GM21786 (cell line): ENCODE results near the gene RANBP1.

ENCODE experiments used
- ATAC-seq: cut with Tn5 transposase; IDR thresholded peaks from one replicate; pipeline ENCODE4 v1.9.1; 2021; ENCODE audit not compliant: unreplicated experiment

The RANBP1 gene

DNA sequence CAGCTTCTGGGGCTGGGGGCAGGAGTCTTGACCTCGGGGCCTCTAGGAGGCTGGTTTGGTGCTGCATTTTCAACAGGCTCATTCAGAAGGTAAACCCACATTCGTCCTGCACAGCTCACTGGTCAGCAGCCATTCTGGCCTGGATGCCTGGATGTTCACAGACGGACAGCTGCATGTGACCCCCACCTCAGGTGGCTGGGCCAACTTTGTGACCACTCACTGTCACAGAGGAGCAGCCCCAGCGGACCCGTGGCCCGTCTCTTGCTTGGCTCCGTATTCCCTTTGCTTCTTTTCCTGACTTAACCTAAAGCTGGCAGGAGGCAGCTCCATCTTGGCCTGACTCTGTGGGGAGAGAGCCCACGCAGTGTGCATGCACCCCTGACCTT is 27.6 kb upstream of the RANBP1 start:
- no peak for ATAC-seq

DNA sequence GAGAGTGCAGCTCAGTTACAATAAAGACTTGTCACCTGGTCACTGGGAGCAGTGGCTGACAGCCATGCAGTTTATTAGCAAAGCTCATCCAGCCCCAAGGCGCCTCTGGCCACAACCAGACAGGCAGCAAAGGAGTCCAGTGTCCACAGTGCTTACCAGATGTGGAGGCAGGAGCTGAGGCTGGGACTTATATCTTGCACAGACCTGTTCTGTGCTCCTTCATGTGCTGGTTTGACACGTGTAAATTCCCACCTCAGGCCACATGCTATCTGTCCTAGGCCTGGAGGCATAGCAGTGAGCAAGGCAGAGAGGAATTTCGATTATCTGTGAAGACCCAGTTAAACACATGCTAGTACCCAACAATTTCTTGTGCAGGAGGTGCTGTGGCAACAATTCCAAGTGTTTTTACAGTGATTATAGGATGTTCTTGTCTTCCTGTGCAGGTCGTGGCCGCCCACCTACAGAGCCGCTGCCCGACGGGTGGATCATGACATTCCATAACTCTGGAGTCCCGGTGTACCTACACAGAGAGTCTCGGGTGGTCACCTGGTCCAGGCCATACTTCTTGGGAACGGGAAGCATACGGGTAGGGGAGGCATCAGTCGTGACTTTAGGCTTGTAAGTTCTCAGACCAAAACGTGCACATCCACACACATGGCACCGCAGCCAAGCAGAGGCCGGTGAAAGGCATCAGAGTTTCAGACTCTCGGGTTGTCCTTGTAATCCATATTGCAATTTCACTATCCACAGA is 26.5 kb upstream of the RANBP1 start:
- ATAC-seq: no peak

DNA sequence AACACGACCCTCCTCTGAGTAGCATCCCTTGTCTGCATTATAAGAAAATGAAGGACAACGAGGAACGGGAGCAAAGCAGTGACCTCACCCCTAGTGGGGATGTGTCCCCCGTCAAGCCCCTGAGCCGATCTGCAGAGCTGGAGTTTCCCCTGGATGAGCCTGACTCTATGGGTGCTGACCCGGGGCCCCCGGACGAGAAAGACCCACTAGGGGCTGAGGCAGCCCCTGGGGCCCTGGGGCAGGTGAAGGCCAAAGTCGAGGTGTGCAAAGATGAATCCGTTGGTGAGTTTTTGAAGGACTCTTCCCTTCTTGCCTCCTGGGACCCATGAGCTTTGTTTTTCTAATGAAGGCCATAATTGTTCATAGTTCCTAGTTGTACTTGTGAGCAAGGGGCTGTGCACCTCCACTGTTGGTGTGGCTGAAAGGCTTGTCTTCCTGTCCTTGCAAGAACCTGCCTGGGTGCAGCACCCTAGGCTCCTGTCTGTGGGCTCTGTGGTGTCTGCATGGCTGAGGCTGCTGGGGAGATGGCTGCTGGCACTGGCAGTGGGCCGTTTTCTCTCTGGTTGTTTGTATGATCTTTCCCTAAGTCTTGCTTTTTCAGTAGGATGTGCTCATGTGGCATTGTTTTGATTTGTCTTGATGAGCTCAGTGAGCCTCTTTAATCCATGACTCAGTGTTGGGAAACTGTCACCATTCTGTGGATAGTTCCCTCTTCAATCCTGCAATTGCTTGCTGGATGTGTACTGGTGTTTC is 25.8 kb upstream of the RANBP1 start:
- no peak for ATAC-seq

GRCh38 chr22:20090730-20091240 is 25.1 kb upstream of the RANBP1 start:
- ATAC-seq: no peak

GRCh38 chr22:20091690-20092476 is 24.0 kb upstream of the RANBP1 start:
- no peak for ATAC-seq

DNA sequence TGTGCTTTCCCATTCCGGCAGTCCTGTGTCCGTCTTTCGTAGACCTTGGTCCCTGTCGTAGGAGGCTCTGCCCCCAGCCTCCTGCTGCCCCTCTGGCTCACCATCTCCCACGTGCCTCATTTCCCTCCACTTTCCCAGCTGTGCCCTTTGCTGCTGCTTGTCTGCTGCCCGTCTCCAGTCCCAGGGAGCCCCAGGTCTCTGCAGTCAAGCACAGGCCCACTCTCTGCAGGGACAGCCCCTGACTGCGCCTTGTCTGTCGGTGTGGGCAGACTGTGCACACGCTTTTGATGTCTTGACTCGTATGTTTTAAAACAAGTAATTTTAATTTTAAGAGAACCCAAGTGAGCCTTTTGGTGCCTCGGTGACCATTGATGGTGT is 23.4 kb upstream of the RANBP1 start:
- no peak for ATAC-seq

- no peak for ATAC-seq
Observed at GRCh38 chr22:20093418-20094196, 22.3 kb upstream of the RANBP1 start.

GRCh38 chr22:20094197-20094807 is 21.6 kb upstream of the RANBP1 start:
- ATAC-seq: no peak

- no peak for ATAC-seq
Observed at GRCh38 chr22:20095521-20095920, 20.4 kb upstream of the RANBP1 start.

- no peak for ATAC-seq
Observed at GRCh38 chr22:20096574-20097420, 19.1 kb upstream of the RANBP1 start.

DNA sequence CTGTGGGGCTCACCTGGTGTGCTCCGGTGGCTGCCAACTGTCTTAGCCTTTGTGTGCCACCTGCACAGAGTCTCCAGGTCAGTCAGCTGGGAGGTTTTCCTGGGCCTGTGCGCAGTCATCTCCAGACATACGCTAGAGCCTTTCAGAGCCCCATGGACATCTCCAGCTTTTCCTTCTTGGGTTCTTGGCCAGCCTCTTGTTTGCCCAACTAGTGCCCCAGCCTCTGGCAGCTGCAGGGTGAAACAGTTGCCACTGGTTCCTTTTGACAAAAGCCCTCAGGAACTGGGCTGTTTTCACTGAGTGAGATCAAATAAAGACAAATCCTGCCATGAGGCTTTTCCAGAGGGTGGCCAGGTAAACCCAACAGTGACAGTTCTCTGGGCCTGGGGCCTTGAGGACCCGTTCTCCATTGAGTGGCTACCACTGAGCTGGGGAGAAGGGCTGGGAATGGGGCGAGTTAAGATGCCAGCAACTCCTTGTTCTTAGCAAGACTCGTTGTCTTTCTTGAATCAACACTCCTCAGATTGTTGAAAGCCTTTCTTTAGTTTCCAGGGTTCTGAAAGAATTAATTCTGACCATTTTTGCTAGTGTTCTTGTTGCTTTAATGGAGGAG is 16.7 kb upstream of the RANBP1 start:
- ATAC-seq: no peak

GRCh38 chr22:20101638-20102037 is 14.3 kb upstream of the RANBP1 start:
- no peak for ATAC-seq

GRCh38 chr22:20102203-20102780 is 13.6 kb upstream of the RANBP1 start:
- no peak for ATAC-seq

DNA sequence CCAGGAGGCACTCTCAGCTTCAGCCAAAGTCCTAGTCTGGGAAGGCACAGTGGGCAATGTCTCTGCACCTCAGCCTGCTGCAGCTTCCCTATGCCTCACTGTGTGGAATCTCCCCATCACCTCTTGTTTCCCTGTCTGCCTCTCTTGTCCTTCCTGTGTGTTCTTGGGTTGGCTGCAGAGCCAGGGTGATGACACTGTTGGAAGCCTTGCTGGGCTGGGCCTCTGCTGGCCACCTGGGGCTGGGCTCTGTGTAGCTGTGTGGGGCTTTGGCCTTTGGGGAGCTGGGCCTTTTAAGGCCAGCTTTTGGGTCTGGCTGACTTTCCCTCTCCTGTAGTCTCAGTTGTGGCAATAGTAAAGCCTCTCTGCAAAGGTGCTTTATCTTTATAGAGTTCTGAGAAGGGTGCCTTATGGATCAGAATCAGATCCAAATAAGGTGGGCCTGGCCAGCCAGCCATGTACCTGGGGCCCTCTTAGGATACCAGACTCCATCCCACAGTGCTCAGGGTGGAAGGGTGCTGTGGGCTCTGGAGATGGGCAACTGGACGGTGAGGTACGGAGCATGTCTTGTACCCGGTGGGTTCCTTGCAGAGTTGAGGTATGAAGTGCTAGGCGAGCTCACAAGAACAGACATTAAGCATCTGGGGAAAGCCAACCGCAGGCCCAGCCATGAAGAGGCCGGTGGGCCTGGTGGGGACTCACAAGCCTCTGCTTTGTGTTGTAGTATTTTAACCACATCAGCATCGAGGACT is 10.3 kb upstream of the RANBP1 start:
- ATAC-seq: no peak

DNA sequence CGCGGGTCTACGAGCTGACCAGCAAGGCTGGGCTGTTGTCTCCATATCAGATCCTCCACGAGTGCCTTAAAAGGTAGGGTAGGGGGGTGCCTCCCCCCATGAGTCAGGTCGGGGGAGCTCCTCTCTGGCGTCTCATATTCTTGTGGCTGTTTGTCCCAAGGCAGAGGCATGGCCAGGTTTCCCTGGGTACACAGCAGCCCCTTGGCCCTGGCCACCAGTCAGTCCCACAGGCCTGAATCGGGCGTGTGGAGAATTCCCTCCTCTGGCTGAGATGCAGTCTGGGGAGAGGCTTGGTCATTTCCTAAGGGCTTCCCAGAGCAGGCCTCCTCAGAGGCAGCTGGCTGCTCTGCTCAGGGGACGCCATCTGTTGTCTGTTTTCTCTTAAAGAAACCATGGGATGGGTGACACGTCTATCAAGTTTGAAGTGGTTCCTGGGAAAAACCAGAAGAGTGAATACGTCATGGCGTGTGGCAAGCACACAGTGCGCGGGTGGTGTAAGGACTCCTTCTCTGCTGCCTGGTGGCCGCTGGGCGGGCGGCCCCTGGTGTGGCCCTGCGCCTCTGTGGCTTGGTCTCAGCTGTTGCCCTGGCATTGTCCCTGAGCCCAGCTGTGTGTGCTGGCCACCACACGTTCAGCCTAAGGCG is 9.6 kb upstream of the RANBP1 start:
- ATAC-seq: no peak

DNA sequence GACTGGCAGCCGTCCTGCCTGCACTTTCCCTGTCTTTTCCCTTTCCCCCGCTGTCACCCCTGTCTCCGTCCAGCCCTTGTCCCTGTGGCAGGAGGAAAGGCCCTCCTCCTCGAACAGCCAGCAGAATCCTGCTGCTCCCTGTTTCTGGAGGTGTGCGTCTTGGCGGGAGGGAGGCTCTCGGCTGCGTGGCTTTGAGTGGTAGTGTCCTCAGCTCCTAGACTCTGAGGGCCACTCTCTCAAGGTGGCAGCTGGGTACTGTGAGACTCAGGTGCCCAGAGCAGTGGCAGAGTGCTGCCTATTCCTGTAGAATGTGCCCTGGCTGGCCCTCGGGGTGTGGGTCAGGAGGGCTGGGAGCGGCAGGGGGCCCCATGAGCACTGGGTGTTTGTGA is 9.1 kb upstream of the RANBP1 start:
- ATAC-seq: no peak

GRCh38 chr22:20107471-20107901 is 8.4 kb upstream of the RANBP1 start:
- no peak for ATAC-seq
